Measurements from ENCODE around the gene OR2J2. TPM values are rescaled to one million over a fixed set of nuclear protein-coding genes. Genes with fewer than 3 reads are reported as not detected.
"Not testable (repeated sequence)": the region's sequence is repeated elsewhere in the genome, so short reads cannot be mapped to it uniquely, and the experiment has no call there.

OR2J2 gene
- total RNA-seq, result not detected
- not detected for polyA plus RNA-seq

GRCh38 chr6:29170607-29171006, at the start of gene OR2J2:
TSS of gene OR2J2 (plus strand) at chr6:29170907. CDS start at chr6:29173636, 2,729 bp downstream.
- H3K4me3 ChIP-seq (ENCODE audit: low read depth in 1 of 3, low read length in 3 of 3); DNase-seq (ENCODE audit: low spot score); H3K4me1 ChIP-seq (ENCODE audit: control insufficient read depth in 4 of 4, insufficient read depth in 4 of 4, low read length in 3 of 4); H3K36me3 ChIP-seq (ENCODE audit: control insufficient read depth in 4 of 4, insufficient read depth in 3 of 4, low read depth in 1 of 4, low read length in 3 of 4); H3K9ac ChIP-seq (ENCODE audit: low read depth in 1 of 2, low read length in 2 of 2); H3K27me3 ChIP-seq (ENCODE audit: control insufficient read depth in 4 of 4, insufficient read depth in 4 of 4, low read length in 3 of 4); H3K27ac ChIP-seq (ENCODE audit: low read depth in 1 of 2, low read length in 2 of 2); H3K9me3 ChIP-seq (ENCODE audit: control insufficient read depth in 4 of 4, low read length in 3 of 4): not testable (repeated sequence)
- WGBS, result 72% methylated on average over 2 of the region's 2 CpGs

- no peaks in the 10 kb centered on the region for H3K9me3 ChIP-seq (ENCODE audit: control insufficient read depth in 4 of 4, low read length in 3 of 4)
- H3K9ac ChIP-seq (ENCODE audit: low read depth in 1 of 2, low read length in 2 of 2), result no peak overlapping the region
- H3K27ac ChIP-seq (ENCODE audit: low read depth in 1 of 2, low read length in 2 of 2), result no peak overlapping the region
- no peaks in the 10 kb centered on the region for H3K4me1 ChIP-seq (ENCODE audit: control insufficient read depth in 4 of 4, insufficient read depth in 4 of 4, low read length in 3 of 4)
- TF ChIP-seq NR2F2 (IDR thresholded peaks at IDR 0.05) (no peak), HNF4G (IDR thresholded peaks at IDR 0.05) (no peak), GABPA (IDR thresholded peaks at IDR 0.05 in 1 of 2, conservative IDR thresholded peaks at IDR 0.05 in 1 of 2) (no peak), FOXA1 (IDR thresholded peaks at IDR 0.05) (no peak), HNF4A (conservative IDR thresholded peaks at IDR 0.05) (no peak)
- TF ChIP-seq, protein P1, sequence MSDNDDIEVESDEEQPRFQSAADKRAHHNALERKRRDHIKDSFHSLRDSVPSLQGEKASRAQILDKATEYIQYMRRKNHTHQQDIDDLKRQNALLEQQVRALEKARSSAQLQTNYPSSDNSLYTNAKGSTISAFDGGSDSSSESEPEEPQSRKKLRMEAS (IDR thresholded peaks at IDR 0.05), result no peak
- TF ChIP-seq, protein P2, sequence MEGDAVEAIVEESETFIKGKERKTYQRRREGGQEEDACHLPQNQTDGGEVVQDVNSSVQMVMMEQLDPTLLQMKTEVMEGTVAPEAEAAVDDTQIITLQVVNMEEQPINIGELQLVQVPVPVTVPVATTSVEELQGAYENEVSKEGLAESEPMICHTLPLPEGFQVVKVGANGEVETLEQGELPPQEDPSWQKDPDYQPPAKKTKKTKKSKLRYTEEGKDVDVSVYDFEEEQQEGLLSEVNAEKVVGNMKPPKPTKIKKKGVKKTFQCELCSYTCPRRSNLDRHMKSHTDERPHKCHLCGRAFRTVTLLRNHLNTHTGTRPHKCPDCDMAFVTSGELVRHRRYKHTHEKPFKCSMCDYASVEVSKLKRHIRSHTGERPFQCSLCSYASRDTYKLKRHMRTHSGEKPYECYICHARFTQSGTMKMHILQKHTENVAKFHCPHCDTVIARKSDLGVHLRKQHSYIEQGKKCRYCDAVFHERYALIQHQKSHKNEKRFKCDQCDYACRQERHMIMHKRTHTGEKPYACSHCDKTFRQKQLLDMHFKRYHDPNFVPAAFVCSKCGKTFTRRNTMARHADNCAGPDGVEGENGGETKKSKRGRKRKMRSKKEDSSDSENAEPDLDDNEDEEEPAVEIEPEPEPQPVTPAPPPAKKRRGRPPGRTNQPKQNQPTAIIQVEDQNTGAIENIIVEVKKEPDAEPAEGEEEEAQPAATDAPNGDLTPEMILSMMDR (IDR thresholded peaks at IDR 0.05; ENCODE audit: low read depth, low read length, missing input control), result no peak
- H3K36me3 ChIP-seq (ENCODE audit: control insufficient read depth in 4 of 4, insufficient read depth in 3 of 4, low read depth in 1 of 4, low read length in 3 of 4), result no peaks in the 10 kb centered on the region
- H3K27me3 ChIP-seq (ENCODE audit: control insufficient read depth in 4 of 4, insufficient read depth in 4 of 4, low read length in 3 of 4), result no peaks in the 10 kb centered on the region
- no peak overlapping the region for H3K4me3 ChIP-seq (ENCODE audit: low read depth in 1 of 3, low read length in 3 of 3)
- DNase-seq (ENCODE audit: low spot score), result no peak
- 75% methylated on average over 15 of the region's 15 CpGs for WGBS
Measured at GRCh38 chr6:29129326-29130012, 41.2 kb upstream of the OR2J2 start.

- H3K36me3 ChIP-seq (ENCODE audit: control insufficient read depth in 4 of 4, insufficient read depth in 3 of 4, low read depth in 1 of 4, low read length in 3 of 4), result no peaks in the 10 kb centered on the region
- H3K27me3 ChIP-seq (ENCODE audit: control insufficient read depth in 4 of 4, insufficient read depth in 4 of 4, low read length in 3 of 4), result no peaks in the 10 kb centered on the region
- no peak overlapping the region for H3K27ac ChIP-seq (ENCODE audit: low read depth in 1 of 2, low read length in 2 of 2)
- H3K9me3 ChIP-seq (ENCODE audit: control insufficient read depth in 4 of 4, low read length in 3 of 4), result no peaks in the 10 kb centered on the region
- no peak for DNase-seq (ENCODE audit: low spot score)
- H3K4me1 ChIP-seq (ENCODE audit: control insufficient read depth in 4 of 4, insufficient read depth in 4 of 4, low read length in 3 of 4), result no peaks in the 10 kb centered on the region
- WGBS, result 92% methylated on average over 4 of the region's 4 CpGs
- H3K9ac ChIP-seq (ENCODE audit: low read depth in 1 of 2, low read length in 2 of 2), result no peak overlapping the region
- no peak overlapping the region for H3K4me3 ChIP-seq (ENCODE audit: low read depth in 1 of 3, low read length in 3 of 3)
- no peak for TF ChIP-seq EGR1 (IDR thresholded peaks at IDR 0.05; ENCODE audit: low read depth in 2 of 2)
- no peak for TF ChIP-seq GABPA (IDR thresholded peaks at IDR 0.05 in 1 of 2, conservative IDR thresholded peaks at IDR 0.05 in 1 of 2)
- no peak for TF ChIP-seq RXRA (IDR thresholded peaks at IDR 0.05)
- no peak for TF ChIP-seq JUND (IDR thresholded peaks at IDR 0.05)
- TF ChIP-seq FOXA2 (IDR thresholded peaks at IDR 0.05), result no peak
- no peak for TF ChIP-seq TAF1 (conservative IDR thresholded peaks at IDR 0.05)
- TF ChIP-seq, protein P2 (IDR thresholded peaks at IDR 0.05; ENCODE audit: low read depth, low read length, missing input control), result no peak
- no peak for TF ChIP-seq NR2F2 (IDR thresholded peaks at IDR 0.05)
- TF ChIP-seq, protein P1 (IDR thresholded peaks at IDR 0.05), result no peak
- TF ChIP-seq, protein P3, sequence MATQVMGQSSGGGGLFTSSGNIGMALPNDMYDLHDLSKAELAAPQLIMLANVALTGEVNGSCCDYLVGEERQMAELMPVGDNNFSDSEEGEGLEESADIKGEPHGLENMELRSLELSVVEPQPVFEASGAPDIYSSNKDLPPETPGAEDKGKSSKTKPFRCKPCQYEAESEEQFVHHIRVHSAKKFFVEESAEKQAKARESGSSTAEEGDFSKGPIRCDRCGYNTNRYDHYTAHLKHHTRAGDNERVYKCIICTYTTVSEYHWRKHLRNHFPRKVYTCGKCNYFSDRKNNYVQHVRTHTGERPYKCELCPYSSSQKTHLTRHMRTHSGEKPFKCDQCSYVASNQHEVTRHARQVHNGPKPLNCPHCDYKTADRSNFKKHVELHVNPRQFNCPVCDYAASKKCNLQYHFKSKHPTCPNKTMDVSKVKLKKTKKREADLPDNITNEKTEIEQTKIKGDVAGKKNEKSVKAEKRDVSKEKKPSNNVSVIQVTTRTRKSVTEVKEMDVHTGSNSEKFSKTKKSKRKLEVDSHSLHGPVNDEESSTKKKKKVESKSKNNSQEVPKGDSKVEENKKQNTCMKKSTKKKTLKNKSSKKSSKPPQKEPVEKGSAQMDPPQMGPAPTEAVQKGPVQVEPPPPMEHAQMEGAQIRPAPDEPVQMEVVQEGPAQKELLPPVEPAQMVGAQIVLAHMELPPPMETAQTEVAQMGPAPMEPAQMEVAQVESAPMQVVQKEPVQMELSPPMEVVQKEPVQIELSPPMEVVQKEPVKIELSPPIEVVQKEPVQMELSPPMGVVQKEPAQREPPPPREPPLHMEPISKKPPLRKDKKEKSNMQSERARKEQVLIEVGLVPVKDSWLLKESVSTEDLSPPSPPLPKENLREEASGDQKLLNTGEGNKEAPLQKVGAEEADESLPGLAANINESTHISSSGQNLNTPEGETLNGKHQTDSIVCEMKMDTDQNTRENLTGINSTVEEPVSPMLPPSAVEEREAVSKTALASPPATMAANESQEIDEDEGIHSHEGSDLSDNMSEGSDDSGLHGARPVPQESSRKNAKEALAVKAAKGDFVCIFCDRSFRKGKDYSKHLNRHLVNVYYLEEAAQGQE (IDR thresholded peaks at IDR 0.05), result no peak
- TF ChIP-seq HNF4G (IDR thresholded peaks at IDR 0.05), result no peak
- no peak for TF ChIP-seq ZBTB33 (IDR thresholded peaks at IDR 0.05)
- TF ChIP-seq FOXA1 (IDR thresholded peaks at IDR 0.05), result no peak
- TF ChIP-seq HNF4A (conservative IDR thresholded peaks at IDR 0.05), result no peak
- TF ChIP-seq YY1 (IDR thresholded peaks at IDR 0.05), result no peak
- no peak for TF ChIP-seq RAD21 (IDR thresholded peaks at IDR 0.05)
- no peak for TF ChIP-seq SP1 (IDR thresholded peaks at IDR 0.05)
Measured at GRCh38 chr6:29130644-29131043, 40.1 kb upstream of the OR2J2 start.

Data from liver (tissue), 9 donors.